ENCODE results near the gene AKAP13. TPM values are rescaled to one million over a fixed set of nuclear protein-coding genes. Genes with fewer than 3 reads are reported as not detected.
A peak's percentile ranks its signal among the peaks of the same experiment; 100 is the strongest.

AKAP13 gene
- polyA plus RNA-seq, 3 donors = 47.9 to 99.7 (median 92.6) TPM

DNA sequence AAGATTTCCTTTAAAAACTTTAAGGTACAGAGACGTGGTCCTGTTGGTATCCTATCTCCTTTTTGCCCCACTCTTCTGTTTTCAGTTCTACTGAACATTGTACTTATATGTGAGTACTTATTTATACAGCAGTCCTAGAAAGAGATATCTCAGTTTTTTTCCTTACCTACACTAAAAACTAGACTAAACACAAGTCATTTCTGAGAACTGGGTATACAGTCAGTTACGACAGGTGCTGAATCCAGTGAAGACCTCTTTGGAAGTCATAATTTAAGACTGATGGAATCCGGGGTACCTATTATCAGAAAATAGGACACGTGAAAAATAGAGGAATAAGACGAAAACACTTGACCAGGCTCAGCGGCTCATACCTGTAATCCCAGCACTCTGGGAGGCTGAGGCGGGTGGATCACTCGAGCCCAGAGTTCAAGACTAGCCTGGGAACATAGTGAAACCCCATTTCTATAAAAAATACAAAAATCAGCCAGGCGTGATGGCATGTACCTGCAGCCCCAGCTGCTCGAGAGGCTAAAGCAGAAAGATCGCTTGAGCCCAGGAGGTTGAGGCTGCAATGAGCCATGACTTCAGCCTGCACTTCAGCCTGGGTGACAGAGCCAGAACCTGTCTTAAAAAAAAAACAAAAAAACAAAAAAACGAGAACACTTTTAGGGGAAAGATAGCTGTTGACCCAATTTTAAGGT lies 338.0 kb downstream of the AKAP13 start:
- H3K79me2 ChIP-seq (ENCODE audit: insufficient read depth, low read length) = peaks cover 7% of the 10 kb centered on the region
- no peak overlapping the region for H2AFZ ChIP-seq (ENCODE audit: insufficient read depth, low read depth, low read length, poor library complexity, severe bottlenecking)
- H3K36me3 Mint-ChIP-seq = peaks cover 89 to 100% of the 10 kb centered on the region in 2 donors
- H3K9me3 ChIP-seq (replicated peaks in 1 of 2; ENCODE audit: control insufficient read depth in 1 of 2, insufficient read depth in 1 of 2, low read length in 2 of 2) = no peaks in the 10 kb centered on the region
- no peaks in the 10 kb centered on the region for H3K4me1 ChIP-seq (ENCODE audit: control insufficient read depth in 1 of 2, insufficient read depth in 2 of 2, low read length in 2 of 2)
- H3K9ac ChIP-seq (ENCODE audit: insufficient read depth, low read length, poor library complexity, severe bottlenecking) = no peak overlapping the region
- no peak overlapping the region for H3K4me2 ChIP-seq (replicated peaks; ENCODE audit: extremely low read depth, low read length, poor library complexity, severe bottlenecking)
- TF ChIP-seq, protein P1, sequence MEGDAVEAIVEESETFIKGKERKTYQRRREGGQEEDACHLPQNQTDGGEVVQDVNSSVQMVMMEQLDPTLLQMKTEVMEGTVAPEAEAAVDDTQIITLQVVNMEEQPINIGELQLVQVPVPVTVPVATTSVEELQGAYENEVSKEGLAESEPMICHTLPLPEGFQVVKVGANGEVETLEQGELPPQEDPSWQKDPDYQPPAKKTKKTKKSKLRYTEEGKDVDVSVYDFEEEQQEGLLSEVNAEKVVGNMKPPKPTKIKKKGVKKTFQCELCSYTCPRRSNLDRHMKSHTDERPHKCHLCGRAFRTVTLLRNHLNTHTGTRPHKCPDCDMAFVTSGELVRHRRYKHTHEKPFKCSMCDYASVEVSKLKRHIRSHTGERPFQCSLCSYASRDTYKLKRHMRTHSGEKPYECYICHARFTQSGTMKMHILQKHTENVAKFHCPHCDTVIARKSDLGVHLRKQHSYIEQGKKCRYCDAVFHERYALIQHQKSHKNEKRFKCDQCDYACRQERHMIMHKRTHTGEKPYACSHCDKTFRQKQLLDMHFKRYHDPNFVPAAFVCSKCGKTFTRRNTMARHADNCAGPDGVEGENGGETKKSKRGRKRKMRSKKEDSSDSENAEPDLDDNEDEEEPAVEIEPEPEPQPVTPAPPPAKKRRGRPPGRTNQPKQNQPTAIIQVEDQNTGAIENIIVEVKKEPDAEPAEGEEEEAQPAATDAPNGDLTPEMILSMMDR (IDR thresholded peaks at IDR 0.05) = no peak
- no peaks in the 10 kb centered on the region for H3K9me3 Mint-ChIP-seq
- intact Hi-C loops (cut with micrococcal nuclease) = no loop called here
- no peaks in the 10 kb centered on the region for H3K27me3 Mint-ChIP-seq (ENCODE audit: low read depth in 3 of 3)
- no peak for DNase-seq
- peaks cover 100% of the 10 kb centered on the region for H4K20me1 ChIP-seq (ENCODE audit: insufficient read depth, low read length)
- H3K27me3 ChIP-seq (ENCODE audit: control insufficient read depth in 2 of 2, insufficient read depth in 2 of 2, low read length in 2 of 2) = no peaks in the 10 kb centered on the region
- H3K4me3 Mint-ChIP-seq = no peak overlapping the region
- no peaks in the 10 kb centered on the region for H3K4me1 Mint-ChIP-seq
- H3K27ac ChIP-seq (ENCODE audit: low read depth in 1 of 2, low read length in 2 of 2) = peak overlapping the region in 1 of 2 donors; percentile 38
- no peak overlapping the region for H3K4me3 ChIP-seq (replicated peaks in 1 of 3; ENCODE audit: low read depth in 2 of 3, low read length in 3 of 3)
- WGBS (ENCODE audit: insufficient coverage) = 98% methylated on average over 6 of the region's 12 CpGs
- H3K36me3 ChIP-seq (replicated peaks in 1 of 2; ENCODE audit: control insufficient read depth in 1 of 2, insufficient read depth in 2 of 2, low read length in 2 of 2) = peaks cover 98 to 100% of the 10 kb centered on the region in 2 donors
- H3K27ac Mint-ChIP-seq = no peak overlapping the region

DNA sequence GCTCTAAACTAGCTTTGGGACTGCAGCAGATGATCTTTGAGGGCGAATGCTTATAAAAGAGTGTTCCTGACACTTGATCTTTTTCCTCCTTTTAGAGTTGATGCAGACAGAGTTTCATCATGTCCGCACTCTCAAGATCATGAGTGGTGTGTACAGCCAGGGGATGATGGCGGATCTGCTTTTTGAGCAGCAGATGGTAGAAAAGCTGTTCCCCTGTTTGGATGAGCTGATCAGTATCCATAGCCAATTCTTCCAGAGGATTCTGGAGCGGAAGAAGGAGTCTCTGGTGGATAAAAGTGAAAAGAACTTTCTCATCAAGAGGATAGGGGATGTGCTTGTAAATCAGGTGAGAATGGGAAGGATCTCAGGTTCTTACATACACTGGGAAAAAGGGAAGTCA lies 338.6 kb downstream of the AKAP13 start:
- 100% methylated on average over 3 of the region's 4 CpGs for WGBS (ENCODE audit: insufficient coverage)
- Histone ChIP-seq H3K27me3 (ENCODE audit: control insufficient read depth in 2 of 2, insufficient read depth in 2 of 2, low read length in 2 of 2) (no peaks in the 10 kb centered on the region), H2AFZ (ENCODE audit: insufficient read depth, low read depth, low read length, poor library complexity, severe bottlenecking) (no peak overlapping the region), H4K20me1 (ENCODE audit: insufficient read depth, low read length) (peaks cover 100% of the 10 kb centered on the region), H3K9ac (ENCODE audit: insufficient read depth, low read length, poor library complexity, severe bottlenecking) (no peak overlapping the region), H3K36me3 (replicated peaks in 1 of 2; ENCODE audit: control insufficient read depth in 1 of 2, insufficient read depth in 2 of 2, low read length in 2 of 2) (peaks cover 99 to 100% of the 10 kb centered on the region in 2 donors), H3K9me3 (replicated peaks in 1 of 2; ENCODE audit: control insufficient read depth in 1 of 2, insufficient read depth in 1 of 2, low read length in 2 of 2) (no peaks in the 10 kb centered on the region), H3K4me3 (replicated peaks in 1 of 3; ENCODE audit: low read depth in 2 of 3, low read length in 3 of 3) (no peak overlapping the region), H3K79me2 (ENCODE audit: insufficient read depth, low read length) (peaks cover 7% of the 10 kb centered on the region), H3K27ac (ENCODE audit: low read depth in 1 of 2, low read length in 2 of 2) (peak overlapping the region in 1 of 2 donors; percentile 38), H3K4me2 (replicated peaks; ENCODE audit: extremely low read depth, low read length, poor library complexity, severe bottlenecking) (no peak overlapping the region), H3K4me1 (ENCODE audit: control insufficient read depth in 1 of 2, insufficient read depth in 2 of 2, low read length in 2 of 2) (no peaks in the 10 kb centered on the region)
- no peaks in the 10 kb centered on the region for H3K4me1 Mint-ChIP-seq
- no peaks in the 10 kb centered on the region for H3K27me3 Mint-ChIP-seq (ENCODE audit: low read depth in 3 of 3)
- peak overlapping the region in 3 of 7 donors; percentile 28 to 45 (median 38) for H3K27ac Mint-ChIP-seq
- peaks cover 88 to 99% of the 10 kb centered on the region in 2 donors for H3K36me3 Mint-ChIP-seq
- intact Hi-C loops (cut with micrococcal nuclease) = no loop called here
- no peak overlapping the region for H3K4me3 Mint-ChIP-seq
- TF ChIP-seq, protein P1 (IDR thresholded peaks at IDR 0.05) = no peak
- no peak for DNase-seq
- H3K9me3 Mint-ChIP-seq = no peaks in the 10 kb centered on the region
